Measurements from ENCODE around the gene LANCL2.
"Not testable (repeated sequence)": the region's sequence is repeated elsewhere in the genome, so short reads cannot be mapped to it uniquely, and the experiment has no call there.

LANCL2 gene

GRCh38 chr7:55438757-55439525 is 73.8 kb downstream of the LANCL2 start:
- DNase-seq = no peak

- no peak for DNase-seq
Observed at GRCh38 chr7:55439627-55440026, 74.5 kb downstream of the LANCL2 start.

GRCh38 chr7:55440040-55440690 is 75.0 kb downstream of the LANCL2 start:
- no peak for DNase-seq

GRCh38 chr7:55441002-55441401 is 75.9 kb downstream of the LANCL2 start:
- no peak for DNase-seq

- DNase-seq = no peak
Observed at GRCh38 chr7:55441774-55442522, 76.8 kb downstream of the LANCL2 start.

GRCh38 chr7:55444786-55445185 is 79.6 kb downstream of the LANCL2 start:
- DNase-seq = no peak

- DNase-seq = no peak
Observed at GRCh38 chr7:55448526-55448925, 83.4 kb downstream of the LANCL2 start.

- no peak for DNase-seq
Observed at GRCh38 chr7:55449205-55449991, 84.3 kb downstream of the LANCL2 start.

- DNase-seq = no peak
Observed at GRCh38 chr7:55449992-55450535, 84.9 kb downstream of the LANCL2 start.

GRCh38 chr7:55452971-55453370 is 87.8 kb downstream of the LANCL2 start:
- no peak for DNase-seq

- DNase-seq = no peak
Observed at GRCh38 chr7:55457801-55458200, 92.7 kb downstream of the LANCL2 start.

- DNase-seq = no peak
Observed at GRCh38 chr7:55458351-55458750, 93.2 kb downstream of the LANCL2 start.

- DNase-seq = no peak
Observed at GRCh38 chr7:55463686-55464262, 98.6 kb downstream of the LANCL2 start.

GRCh38 chr7:55464422-55464821 is 99.3 kb downstream of the LANCL2 start:
- no peak for DNase-seq

GRCh38 chr7:55465691-55466090 is 100.6 kb downstream of the LANCL2 start:
- no peak for DNase-seq

GRCh38 chr7:55467047-55467593 is 102.0 kb downstream of the LANCL2 start:
- no peak for DNase-seq

- DNase-seq = no peak
Observed at GRCh38 chr7:55468495-55468894, 103.4 kb downstream of the LANCL2 start.

GRCh38 chr7:55469271-55469681 is 104.1 kb downstream of the LANCL2 start:
- no peak for DNase-seq

- no peak for DNase-seq
Observed at GRCh38 chr7:55469721-55470120, 104.6 kb downstream of the LANCL2 start.

GRCh38 chr7:55470261-55470660 is 105.1 kb downstream of the LANCL2 start:
- DNase-seq = no peak

- DNase-seq = not testable (repeated sequence)
Observed at GRCh38 chr7:55471594-55471993, 106.5 kb downstream of the LANCL2 start.

- DNase-seq = not testable (repeated sequence)
Observed at GRCh38 chr7:55472406-55472805, 107.3 kb downstream of the LANCL2 start.
